Ascending aorta (tissue), 2 donors: ENCODE data around the gene STRIP2. TPM values are rescaled to one million over a fixed set of nuclear protein-coding genes. Genes with fewer than 3 reads are reported as not detected.
"Not testable (repeated sequence)": the region's sequence is repeated elsewhere in the genome, so short reads cannot be mapped to it uniquely, and the experiment has no call there.

ENCODE experiments used
- DNase-seq, 2 donors: peaks; one replicate each; pipeline ENCODE4 v3.0.0-alpha.2; 2019; ENCODE audit warnings: low spot score in 2 of 2
- H3K27ac ChIP-seq, 2 donors: fragments of 200-600 bp; sonication (generic); one replicate each; pipeline ENCODE4 v1.5.1; 2016 to 2017; ENCODE audit warnings: mild to moderate bottlenecking in 1 of 2
- H3K27me3 ChIP-seq: fragments of 200-600 bp; sonication (generic); one replicate; pipeline ENCODE4 v1.5.1; 2017
- H3K36me3 ChIP-seq, 2 donors: fragments of 200-600 bp; sonication (generic); one replicate each; pipeline ENCODE4 v1.5.1; 2016
- H3K4me1 ChIP-seq, 2 donors: fragments of 200-600 bp; sonication (generic); one replicate each; pipeline ENCODE4 v1.5.1; 2016 to 2017; ENCODE audit warnings: mild to moderate bottlenecking in 1 of 2
- H3K4me3 ChIP-seq, 2 donors: fragments of 200-600 bp; sonication (generic); one replicate each; pipeline ENCODE4 v1.5.1; 2016 to 2017; ENCODE audit warnings: mild to moderate bottlenecking in 1 of 2
- H3K9me3 ChIP-seq, 2 donors: fragments of 200-600 bp; sonication (generic); one replicate each; pipeline ENCODE4 v1.5.1; 2016
- intact Hi-C: fragments of 100-400 bp; cut with DNase I; formaldehyde crosslinking; loops from one replicate; pipeline ENCODE4 v1.15.1; 2023
- total RNA-seq: library from RNA; depleted of rRNA; stranded (reverse); fragments of >200 nt; gene quantifications from one replicate; pipeline ENCODE4 v1.1.0, GENCODE V29; 2016
- TF ChIP-seq, protein P1 (sequence below), 3 experiments: fragments of 200-600 bp in 2 of 3; fragments of 450-650 bp in 1 of 3; sonication (generic) in 2 of 3; IDR thresholded peaks; one replicate each; pipeline ENCODE4 v1.5.1; 2016 to 2019; ENCODE audit warnings: antibody characterized with exemption in 3 of 3, mild to moderate bottlenecking in 1 of 3, moderate library complexity in 1 of 3

STRIP2 gene
- total RNA-seq, 1 donor from 2014 or later: 2.3 TPM

DNA sequence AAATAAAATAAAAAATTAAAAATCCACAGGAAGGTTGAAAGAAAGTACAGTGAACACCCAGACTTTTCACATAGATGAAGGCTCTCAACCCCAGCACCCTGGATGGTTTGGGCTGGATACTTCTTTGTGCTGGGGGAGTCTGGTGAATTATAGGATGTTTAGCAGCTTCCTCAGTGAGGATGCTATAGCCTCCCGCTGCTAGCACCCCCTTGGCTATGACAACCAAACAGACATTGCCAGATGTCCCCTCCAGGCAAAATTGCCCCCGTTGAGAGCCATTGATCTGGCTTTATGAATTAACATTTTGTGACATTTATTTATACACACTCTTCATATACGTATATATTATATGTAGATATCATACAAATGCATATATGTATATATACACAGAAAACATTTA is 89.7 kb downstream of the STRIP2 start:
- Histone ChIP-seq H3K27ac (no peak overlapping the region), H3K9me3 (no peaks in the 10 kb centered on the region), H3K4me1 (no peaks in the 10 kb centered on the region), H3K27me3 (no peaks in the 10 kb centered on the region), H3K4me3 (no peak overlapping the region), H3K36me3 (no peaks in the 10 kb centered on the region)
- no peak for DNase-seq
- intact Hi-C loops: no loop called here
- TF ChIP-seq, protein P1, sequence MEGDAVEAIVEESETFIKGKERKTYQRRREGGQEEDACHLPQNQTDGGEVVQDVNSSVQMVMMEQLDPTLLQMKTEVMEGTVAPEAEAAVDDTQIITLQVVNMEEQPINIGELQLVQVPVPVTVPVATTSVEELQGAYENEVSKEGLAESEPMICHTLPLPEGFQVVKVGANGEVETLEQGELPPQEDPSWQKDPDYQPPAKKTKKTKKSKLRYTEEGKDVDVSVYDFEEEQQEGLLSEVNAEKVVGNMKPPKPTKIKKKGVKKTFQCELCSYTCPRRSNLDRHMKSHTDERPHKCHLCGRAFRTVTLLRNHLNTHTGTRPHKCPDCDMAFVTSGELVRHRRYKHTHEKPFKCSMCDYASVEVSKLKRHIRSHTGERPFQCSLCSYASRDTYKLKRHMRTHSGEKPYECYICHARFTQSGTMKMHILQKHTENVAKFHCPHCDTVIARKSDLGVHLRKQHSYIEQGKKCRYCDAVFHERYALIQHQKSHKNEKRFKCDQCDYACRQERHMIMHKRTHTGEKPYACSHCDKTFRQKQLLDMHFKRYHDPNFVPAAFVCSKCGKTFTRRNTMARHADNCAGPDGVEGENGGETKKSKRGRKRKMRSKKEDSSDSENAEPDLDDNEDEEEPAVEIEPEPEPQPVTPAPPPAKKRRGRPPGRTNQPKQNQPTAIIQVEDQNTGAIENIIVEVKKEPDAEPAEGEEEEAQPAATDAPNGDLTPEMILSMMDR (IDR thresholded peaks at IDR 0.05): no peak

DNA sequence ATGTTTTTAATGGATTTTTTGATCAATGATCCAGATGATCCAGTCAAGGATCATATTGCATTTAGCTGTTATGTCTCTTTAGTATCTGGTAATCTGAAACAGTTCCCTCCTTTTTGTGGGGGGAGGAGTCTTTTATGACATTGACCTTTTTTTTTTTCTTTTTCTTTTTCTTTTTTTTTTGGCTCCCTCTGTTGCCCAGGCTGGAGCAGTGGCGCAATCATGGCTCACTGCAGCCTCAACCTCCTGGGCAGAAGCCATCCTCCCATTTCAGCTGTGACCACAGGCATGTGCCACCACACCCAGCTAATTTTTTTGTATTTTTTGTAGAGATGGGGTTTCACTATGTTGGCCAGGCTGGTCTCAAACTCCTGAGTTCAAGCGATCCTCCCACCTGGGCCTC is 90.2 kb downstream of the STRIP2 start:
- intact Hi-C loops, H3K36me3 ChIP-seq, H3K27me3 ChIP-seq, H3K27ac ChIP-seq, H3K9me3 ChIP-seq, H3K4me1 ChIP-seq, H3K4me3 ChIP-seq, DNase-seq: not testable (repeated sequence)

DNA sequence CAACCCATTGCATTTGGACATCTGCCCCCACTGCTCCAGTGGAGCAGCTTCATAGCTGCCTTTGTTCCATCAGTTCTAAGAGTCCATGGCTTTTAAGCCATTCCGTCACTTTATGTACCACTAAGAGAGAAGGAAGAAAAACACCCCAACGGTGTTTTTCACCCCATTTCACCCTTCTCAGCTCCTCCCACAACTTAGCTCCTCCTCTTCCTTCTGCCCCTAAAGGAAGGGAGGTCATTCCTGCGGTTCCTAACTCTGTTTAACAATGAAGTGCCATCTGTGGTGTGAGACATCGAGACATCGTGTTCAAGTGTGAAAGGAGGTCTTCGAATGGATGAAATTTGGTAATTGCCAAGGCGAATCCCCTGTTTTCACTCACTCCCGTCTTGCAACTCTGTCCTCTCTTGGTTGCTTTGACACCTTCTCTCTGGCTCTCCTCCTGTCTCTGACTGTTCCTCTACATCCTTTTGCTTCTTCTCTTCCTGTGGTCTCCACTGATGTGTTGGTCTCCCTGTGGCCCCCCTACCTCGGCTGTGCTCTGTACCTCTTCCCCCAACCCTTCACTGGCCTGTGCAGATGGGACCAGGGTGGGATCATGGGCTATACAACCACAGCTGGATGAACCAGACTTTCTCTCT is 91.1 kb downstream of the STRIP2 start:
- DNase-seq: no peak
- no peak overlapping the region for H3K4me3 ChIP-seq
- H3K27ac ChIP-seq: no peak overlapping the region
- H3K36me3 ChIP-seq: no peaks in the 10 kb centered on the region
- TF ChIP-seq, protein P1 (IDR thresholded peaks at IDR 0.05): no peak
- H3K9me3 ChIP-seq: no peaks in the 10 kb centered on the region
- H3K27me3 ChIP-seq: no peaks in the 10 kb centered on the region
- intact Hi-C loops: no loop called here
- H3K4me1 ChIP-seq: no peaks in the 10 kb centered on the region

DNA sequence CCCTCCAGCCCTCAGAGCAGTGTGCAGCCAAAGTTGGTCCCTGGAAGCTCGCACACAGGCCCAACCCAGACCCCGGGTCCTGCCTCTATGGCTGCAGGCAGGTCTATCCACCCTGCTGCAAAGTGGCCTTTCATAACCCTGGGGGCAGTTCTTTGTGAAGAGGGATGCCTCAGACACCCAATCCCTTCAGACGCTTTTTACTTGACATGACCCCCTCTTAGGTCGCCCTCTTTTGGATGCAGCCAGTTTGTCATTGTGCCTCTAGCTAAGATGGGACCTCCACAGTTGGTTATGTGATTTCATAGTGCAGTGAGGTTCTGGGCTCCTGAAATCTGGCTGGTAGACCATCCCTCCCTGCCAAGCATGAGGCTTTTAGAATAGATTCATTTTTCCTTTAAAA is 95.4 kb downstream of the STRIP2 start:
- no peaks in the 10 kb centered on the region for H3K9me3 ChIP-seq
- no peak overlapping the region for H3K4me3 ChIP-seq
- no peak for DNase-seq
- no peaks in the 10 kb centered on the region for H3K4me1 ChIP-seq
- H3K27me3 ChIP-seq: no peaks in the 10 kb centered on the region
- no peak overlapping the region for H3K27ac ChIP-seq
- intact Hi-C loops: no loop called here
- no peaks in the 10 kb centered on the region for H3K36me3 ChIP-seq
- TF ChIP-seq, protein P1 (IDR thresholded peaks at IDR 0.05): no peak

DNA sequence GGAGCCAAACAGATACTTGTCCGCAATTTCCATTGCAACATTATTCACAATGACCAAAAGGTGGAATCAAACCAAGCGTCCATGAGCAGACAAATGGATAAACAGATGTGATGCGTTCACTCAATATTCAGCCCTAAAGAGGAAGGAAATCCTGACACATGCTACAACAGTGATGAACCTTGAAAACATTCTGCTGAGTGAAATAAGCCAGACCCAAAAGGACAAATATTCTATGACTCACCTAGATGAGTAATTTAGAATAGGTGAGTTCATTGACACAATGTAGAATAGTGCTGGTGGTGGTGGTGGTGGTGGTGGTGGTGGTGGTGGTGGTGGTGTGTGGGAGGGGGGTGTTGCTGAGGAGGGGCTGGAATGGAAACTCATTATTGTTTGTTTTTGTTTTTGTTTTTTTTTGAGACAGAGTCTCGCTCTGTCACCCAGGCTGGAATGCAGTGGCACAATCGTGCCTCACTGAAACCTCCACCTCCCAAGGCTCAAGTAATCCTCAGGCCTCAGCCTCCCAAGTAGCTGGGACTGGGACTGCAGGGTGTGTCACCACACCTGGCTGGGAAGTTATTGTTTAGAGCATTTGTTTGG is 96.7 kb downstream of the STRIP2 start:
- Histone ChIP-seq H3K9me3 (no peaks in the 10 kb centered on the region), H3K4me3 (no peak overlapping the region), H3K27me3 (no peaks in the 10 kb centered on the region), H3K4me1 (no peaks in the 10 kb centered on the region), H3K36me3 (no peaks in the 10 kb centered on the region), H3K27ac (no peak overlapping the region)
- intact Hi-C loops: no loop called here
- DNase-seq: no peak
- TF ChIP-seq, protein P1 (IDR thresholded peaks at IDR 0.05): no peak

DNA sequence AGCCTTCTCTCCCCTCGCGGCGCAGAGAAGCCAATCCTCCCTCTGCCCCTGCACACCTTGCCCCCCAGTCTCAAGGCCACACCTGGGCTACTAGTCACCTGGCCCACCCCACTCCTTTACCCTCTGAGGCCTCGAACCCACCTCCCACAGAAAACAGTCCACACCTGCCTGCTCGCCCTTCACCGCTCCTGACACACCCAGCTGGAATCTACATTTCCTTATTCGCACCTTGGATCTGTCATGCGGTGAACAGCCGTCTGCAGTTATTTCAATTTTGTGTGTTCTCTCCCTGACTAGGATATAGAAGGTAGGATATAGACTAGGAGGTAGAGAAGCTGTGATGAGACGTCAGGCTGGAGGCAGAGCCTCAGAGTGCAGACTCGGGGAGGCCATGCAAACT is 97.5 kb downstream of the STRIP2 start:
- H3K27me3 ChIP-seq: no peaks in the 10 kb centered on the region
- DNase-seq: no peak
- H3K4me3 ChIP-seq: no peak overlapping the region
- intact Hi-C loops: no loop called here
- no peaks in the 10 kb centered on the region for H3K4me1 ChIP-seq
- H3K27ac ChIP-seq: no peak overlapping the region
- H3K36me3 ChIP-seq: no peaks in the 10 kb centered on the region
- H3K9me3 ChIP-seq: no peaks in the 10 kb centered on the region
- TF ChIP-seq, protein P1 (IDR thresholded peaks at IDR 0.05): no peak
